GM19035 (cell line): ENCODE measurements around the gene AGAP1.

Experiments used
- ATAC-seq: cut with Tn5 transposase; IDR thresholded peaks from one replicate; pipeline ENCODE4 v1.9.1; 2021; ENCODE audit not compliant: unreplicated experiment

The AGAP1 gene

GRCh38 chr2:235566931-235567495 lies 73.2 kb downstream of the AGAP1 start:
- no peak for ATAC-seq

DNA sequence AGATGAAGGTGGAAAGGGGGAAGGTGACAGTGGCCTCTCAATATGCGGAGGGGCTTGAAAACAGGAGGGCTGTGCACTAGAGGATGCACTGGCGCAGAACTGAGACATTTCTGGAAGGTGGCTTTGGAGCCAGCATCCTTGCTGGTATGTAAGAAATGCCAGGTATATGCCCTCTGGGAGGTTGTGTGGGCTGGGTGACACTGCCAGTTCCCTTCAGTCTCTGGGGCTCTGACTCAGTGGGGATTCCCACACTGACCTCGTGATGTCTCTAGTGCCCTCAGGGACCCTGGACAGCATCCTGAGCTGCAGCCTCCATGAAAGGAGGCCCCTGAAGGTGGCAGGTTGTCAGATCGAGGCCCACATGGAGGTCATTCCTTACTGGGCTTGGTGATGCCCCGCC lies 74.0 kb downstream of the AGAP1 start:
- ATAC-seq = no peak

DNA sequence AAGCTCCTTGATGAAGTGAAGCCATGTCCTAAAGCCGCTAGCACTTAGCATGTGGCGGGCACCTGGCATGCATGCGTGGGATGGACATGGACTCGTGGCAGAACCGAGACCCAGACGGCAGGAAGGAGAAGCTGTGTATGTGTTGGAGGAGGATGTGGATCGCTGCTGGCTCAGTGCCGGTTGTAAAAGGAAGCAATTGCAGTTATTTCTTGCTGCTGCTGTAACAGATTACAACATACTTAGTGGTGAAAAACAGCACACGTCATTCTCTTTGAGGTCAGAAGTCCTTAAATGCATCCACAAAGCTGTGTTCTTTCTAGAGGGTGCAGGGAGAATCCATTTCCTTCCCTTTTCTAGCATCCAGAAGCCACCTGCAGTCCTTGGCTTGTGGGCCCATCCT lies 74.6 kb downstream of the AGAP1 start:
- ATAC-seq = no peak

DNA sequence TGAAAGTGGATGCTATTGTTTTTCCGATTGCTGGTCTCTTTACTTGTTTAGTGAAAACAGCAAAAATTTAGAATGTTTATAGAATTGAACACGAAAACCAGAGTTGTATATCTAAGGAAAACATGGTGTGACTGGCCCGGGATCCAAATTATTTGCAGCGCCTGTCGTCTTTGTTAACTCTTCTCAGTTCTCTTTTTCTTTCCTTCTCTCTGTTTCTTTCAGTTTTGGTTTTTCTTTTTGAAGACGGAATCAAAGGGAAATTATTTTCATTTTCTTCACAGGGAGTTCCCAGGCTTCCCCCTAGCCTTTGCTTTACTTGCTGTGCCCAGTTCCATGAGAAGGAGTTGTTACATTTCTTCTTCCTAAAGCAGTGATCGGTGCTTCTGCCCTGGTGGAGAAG lies 76.0 kb downstream of the AGAP1 start:
- ATAC-seq = no peak

DNA sequence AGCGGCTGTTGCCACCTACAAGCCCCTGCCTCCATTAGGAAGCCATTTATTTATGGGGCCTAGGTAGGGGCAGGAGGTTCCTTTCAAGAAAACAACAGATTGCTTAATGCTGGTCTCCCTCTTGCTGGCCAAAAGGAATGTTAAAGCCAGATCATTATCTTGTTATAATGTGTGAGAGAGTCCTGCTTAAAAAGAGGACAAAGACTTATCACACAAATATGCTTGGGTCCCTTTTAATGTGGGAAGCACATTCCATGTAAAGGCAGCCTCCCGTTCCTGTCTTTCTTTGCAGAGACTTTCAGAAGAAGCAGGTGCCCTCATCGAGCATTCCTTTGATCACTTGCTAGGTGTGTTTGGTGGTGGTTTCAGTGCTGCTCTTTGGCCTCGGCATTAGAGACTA lies 76.4 kb downstream of the AGAP1 start:
- ATAC-seq = no peak

GRCh38 chr2:235570966-235571692 lies 77.3 kb downstream of the AGAP1 start:
- no peak for ATAC-seq

DNA sequence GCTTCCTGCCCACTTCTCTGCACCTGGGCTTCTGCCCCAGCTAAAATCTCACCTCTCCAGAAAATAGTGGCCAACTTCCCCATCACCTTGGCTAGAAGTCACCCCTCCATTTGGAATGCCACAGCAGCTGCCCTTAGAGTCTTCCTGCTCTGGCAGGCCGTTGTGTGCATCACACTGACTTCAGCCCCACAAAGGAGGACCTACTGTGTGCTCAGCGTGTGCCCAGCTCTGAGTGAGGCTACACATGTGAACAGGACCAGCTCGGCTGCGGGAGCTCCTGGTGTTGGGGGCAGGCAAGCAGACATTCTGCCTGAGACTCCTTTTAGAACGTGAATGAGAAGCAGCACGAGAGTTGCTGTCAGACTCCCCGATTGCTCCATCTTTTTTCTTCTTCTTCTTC lies 78.7 kb downstream of the AGAP1 start:
- no peak for ATAC-seq

GRCh38 chr2:235573331-235574221 lies 79.7 kb downstream of the AGAP1 start:
- no peak for ATAC-seq

- ATAC-seq = no peak
Observed at GRCh38 chr2:235575431-235575830, 81.6 kb downstream of the AGAP1 start.

DNA sequence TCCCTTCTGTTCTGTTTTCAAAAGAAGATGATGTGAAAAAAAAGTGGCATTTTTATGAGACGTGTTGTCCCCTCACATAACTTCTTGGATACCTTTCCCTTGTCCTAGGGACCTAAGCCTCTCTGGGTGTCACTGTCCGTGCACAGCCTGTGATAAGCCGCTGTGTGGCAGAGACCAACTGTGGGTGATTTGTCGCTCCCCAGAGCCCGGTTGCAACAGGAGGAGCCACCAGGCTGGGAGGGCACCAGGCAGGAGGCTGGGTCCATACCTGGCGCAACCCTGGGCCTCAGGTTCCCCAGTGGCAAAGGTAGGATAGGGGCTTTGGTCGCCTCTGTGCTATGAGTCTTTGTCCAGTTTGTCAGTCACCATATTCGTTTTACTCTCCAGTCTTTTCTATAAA lies 82.1 kb downstream of the AGAP1 start:
- no peak for ATAC-seq

DNA sequence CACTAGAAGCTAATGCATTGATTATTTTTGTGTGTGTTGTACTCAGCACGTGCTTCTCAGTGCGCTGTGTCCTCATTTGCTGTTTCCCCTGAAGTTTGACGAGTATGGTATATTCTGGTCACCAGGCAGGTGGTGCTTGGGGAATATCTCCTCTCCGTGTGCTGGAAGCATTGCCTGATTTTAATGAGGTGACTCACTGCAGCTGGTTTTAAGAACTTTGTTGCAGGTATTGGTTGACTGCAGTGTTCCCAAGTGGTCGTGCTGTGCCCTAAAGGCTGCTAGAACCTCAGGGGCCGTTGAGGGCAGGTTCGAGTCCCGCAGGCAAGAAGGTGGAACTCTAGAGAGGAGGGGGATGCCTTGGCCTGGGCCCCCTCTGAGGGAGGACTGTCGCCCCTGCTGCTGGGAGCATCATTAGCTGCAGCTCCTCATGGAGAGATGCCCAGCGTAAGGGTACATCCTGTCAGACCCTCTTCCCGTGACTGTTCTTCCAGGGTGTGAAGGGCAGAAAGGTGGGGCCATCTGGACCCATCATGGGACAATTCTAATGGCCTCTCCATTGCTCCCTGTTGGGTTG lies 82.6 kb downstream of the AGAP1 start:
- ATAC-seq = no peak

- ATAC-seq = no peak
Observed at GRCh38 chr2:235577404-235578330, 83.8 kb downstream of the AGAP1 start.

DNA sequence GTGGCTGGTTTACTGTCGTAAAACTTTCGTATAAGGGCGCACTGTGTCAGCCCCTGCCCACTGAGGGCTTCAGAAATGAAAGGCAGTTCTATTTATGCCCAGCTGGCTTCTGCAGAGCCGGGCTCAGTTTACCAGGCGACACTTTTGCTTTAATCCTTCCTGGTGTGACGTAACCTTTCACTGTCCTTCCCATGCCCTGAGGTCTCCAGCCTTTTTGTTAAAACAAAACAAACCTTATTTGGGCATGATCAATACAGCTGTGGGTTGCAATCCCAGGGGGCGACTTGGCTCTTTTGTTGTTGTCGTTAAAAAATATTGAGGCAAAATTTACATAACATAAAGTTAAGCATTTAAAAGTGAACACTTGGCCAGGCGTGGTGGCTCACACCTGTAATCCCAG lies 85.3 kb downstream of the AGAP1 start:
- ATAC-seq = no peak

- no peak for ATAC-seq
Observed at GRCh38 chr2:235580426-235581157, 86.7 kb downstream of the AGAP1 start.

DNA sequence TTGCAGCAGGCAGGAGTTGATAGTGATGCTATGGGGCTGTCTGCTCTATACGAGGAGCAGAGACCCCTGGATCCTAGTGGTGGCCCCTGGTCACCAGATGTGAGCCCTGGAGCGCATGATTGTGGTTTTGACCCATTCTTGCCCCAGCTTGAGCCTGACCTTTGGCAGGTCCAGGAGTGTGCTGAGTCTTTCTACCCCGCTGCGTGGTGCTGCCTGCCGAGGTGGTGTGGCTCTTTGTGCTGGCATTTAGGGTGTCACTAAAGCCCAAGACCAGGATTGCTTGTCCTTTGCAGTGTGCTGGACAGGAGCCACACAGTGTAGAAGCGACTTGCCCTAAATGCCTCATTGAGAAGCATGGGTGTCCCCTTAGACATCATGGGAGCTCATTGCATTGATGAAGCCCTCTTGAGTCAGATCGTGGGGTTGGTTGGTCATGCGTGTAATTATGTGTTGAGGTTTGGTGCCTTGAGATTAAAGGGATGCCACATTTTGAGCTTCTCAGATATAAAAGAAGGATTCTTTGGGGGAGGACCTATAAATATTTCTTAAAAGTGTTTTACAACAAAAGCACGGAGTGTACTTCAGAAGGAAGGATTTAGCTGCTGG lies 88.3 kb downstream of the AGAP1 start:
- no peak for ATAC-seq

GRCh38 chr2:235582729-235583128 lies 88.9 kb downstream of the AGAP1 start:
- no peak for ATAC-seq

DNA sequence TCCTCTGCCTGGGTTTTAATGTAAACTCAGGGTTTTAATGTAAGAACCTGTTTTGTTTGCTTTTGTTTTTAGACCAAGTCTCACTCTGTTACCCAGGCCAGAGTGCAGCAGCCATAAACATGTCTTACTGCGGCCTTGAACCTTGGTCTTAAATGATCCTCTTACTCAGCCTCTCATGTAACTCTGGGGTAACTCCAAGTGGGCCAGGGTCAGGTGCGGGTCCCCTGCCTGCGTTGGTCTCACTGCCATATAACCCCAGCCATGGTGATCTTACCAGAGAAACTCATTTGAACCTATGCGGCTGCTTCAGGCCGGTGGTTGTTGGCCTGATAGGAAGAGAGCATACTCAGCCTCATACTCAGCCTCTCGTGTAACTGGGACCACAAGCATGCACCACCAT lies 89.3 kb downstream of the AGAP1 start:
- no peak for ATAC-seq

- no peak for ATAC-seq
Observed at GRCh38 chr2:235583925-235584637, 90.2 kb downstream of the AGAP1 start.

- ATAC-seq = no peak
Observed at GRCh38 chr2:235584638-235585007, 90.8 kb downstream of the AGAP1 start.
